CD14-positive monocyte (primary cell): Measurements from ENCODE around the gene CNTN2. TPM values are rescaled to one million over a fixed set of nuclear protein-coding genes. Genes with fewer than 3 reads are reported as not detected.
A peak's percentile ranks its signal among the peaks of the same experiment; 100 is the strongest.

Source experiments
- DNase-seq, 3 donors: peaks; one replicate each; pipeline ENCODE4 v3.0.0-alpha.2; 2011 to 2022
- H2AFZ ChIP-seq: 2 replicates; pipeline ENCODE4 v1.6.0; 2012; ENCODE audit warnings: mild to moderate bottlenecking, low read depth, low read length, inconsistent platforms; ENCODE audit not compliant: insufficient read depth, poor library complexity, severe bottlenecking
- H3K27ac ChIP-seq, 2 donors: 1 replicate in 1 of 2; 2 replicates in 1 of 2; pipeline ENCODE4 v1.5.1; 2012 to 2013; ENCODE audit warnings: low read length in 2 of 2, control low read depth in 1 of 2, inconsistent platforms in 1 of 2, low read depth in 1 of 2, mild to moderate bottlenecking in 1 of 2
- H3K27me3 ChIP-seq, 2 donors: one replicate each; pipeline versions ENCODE4 v1.6.0 to v1.6.1; 2011 to 2013; ENCODE audit warnings: low read length in 2 of 2; ENCODE audit not compliant: control insufficient read depth in 2 of 2, insufficient read depth in 2 of 2
- H3K36me3 ChIP-seq, 2 donors: replicated peaks in 1 of 2; 1 replicate in 1 of 2; 2 replicates in 1 of 2; pipeline versions ENCODE4 v1.5.1 to v1.6.1; 2012 to 2013; ENCODE audit warnings: low read length in 2 of 2, control low read depth in 1 of 2, inconsistent platforms in 1 of 2, mild to moderate bottlenecking in 1 of 2; ENCODE audit not compliant: insufficient read depth in 2 of 2, control insufficient read depth in 1 of 2
- H3K4me1 ChIP-seq, 2 donors: 1 replicate in 1 of 2; 2 replicates in 1 of 2; pipeline versions ENCODE4 v1.5.1 to v1.6.1; 2012 to 2013; ENCODE audit warnings: low read length in 2 of 2, control low read depth in 1 of 2, inconsistent platforms in 1 of 2, mild to moderate bottlenecking in 1 of 2, moderate library complexity in 1 of 2; ENCODE audit not compliant: insufficient read depth in 2 of 2, control insufficient read depth in 1 of 2
- H3K4me2 ChIP-seq: replicated peaks from 2 replicates; pipeline ENCODE3; 2012; ENCODE audit warnings: low read length, moderate library complexity, mild to moderate bottlenecking; ENCODE audit not compliant: poor library complexity, severe bottlenecking; ENCODE audit errors: extremely low read depth
- H3K4me3 ChIP-seq, 3 experiments: fragments of 200-600 bp in 1 of 3; sonication (generic) in 1 of 3; replicated peaks in 1 of 3; 1 replicate in 2 of 3; 2 replicates in 1 of 3; pipeline ENCODE4 v1.5.1; 2011 to 2013; ENCODE audit warnings: low read length in 3 of 3, mild to moderate bottlenecking in 3 of 3, control low read depth in 2 of 3, low read depth in 2 of 3, inconsistent platforms in 1 of 3, moderate library complexity in 1 of 3
- H3K79me2 ChIP-seq: 2 replicates; pipeline ENCODE4 v1.6.0; 2012; ENCODE audit warnings: mild to moderate bottlenecking, control low read depth, inconsistent platforms, low read length, moderate library complexity; ENCODE audit not compliant: insufficient read depth
- H3K9ac ChIP-seq: 2 replicates; pipeline ENCODE4 v1.6.0; 2017; ENCODE audit warnings: low read length, mild to moderate bottlenecking; ENCODE audit not compliant: insufficient read depth, poor library complexity, severe bottlenecking
- H3K9me3 ChIP-seq, 2 donors: replicated peaks in 1 of 2; 1 replicate in 1 of 2; 2 replicates in 1 of 2; pipeline versions ENCODE4 v1.5.1 to v1.6.1; 2012 to 2013; ENCODE audit warnings: low read length in 2 of 2, control low read depth in 1 of 2; ENCODE audit not compliant: control insufficient read depth in 1 of 2, insufficient read depth in 1 of 2
- H4K20me1 ChIP-seq: 2 replicates; pipeline ENCODE4 v1.6.0; 2012; ENCODE audit warnings: mild to moderate bottlenecking, low read length, control low read depth, moderate library complexity; ENCODE audit not compliant: insufficient read depth
- H3K27ac Mint-ChIP-seq, 7 donors: one replicate each; pipeline ENCODE4 v1.8.0; 2020; ENCODE audit warnings: mild to moderate bottlenecking in 7 of 7, mixed read lengths in 7 of 7, moderate library complexity in 6 of 7, inconsistent platforms in 2 of 7
- H3K27me3 Mint-ChIP-seq, 3 donors: one replicate each; pipeline ENCODE4 v1.8.0; 2021 to 2022; ENCODE audit warnings: low read depth in 3 of 3, mild to moderate bottlenecking in 3 of 3, mixed read lengths in 3 of 3, moderate library complexity in 3 of 3, inconsistent platforms in 1 of 3
- H3K36me3 Mint-ChIP-seq, 2 donors: one replicate each; pipeline ENCODE4 v1.8.0; 2020; ENCODE audit warnings: mixed read lengths in 2 of 2, inconsistent platforms in 1 of 2, mild to moderate bottlenecking in 1 of 2
- H3K4me1 Mint-ChIP-seq: one replicate; pipeline ENCODE4 v1.8.0; 2020; ENCODE audit warnings: mild to moderate bottlenecking, mixed read lengths
- H3K4me3 Mint-ChIP-seq, 2 donors: one replicate each; pipeline ENCODE4 v1.8.0; 2020; ENCODE audit warnings: mild to moderate bottlenecking in 2 of 2, mixed read lengths in 2 of 2, moderate library complexity in 1 of 2
- H3K9me3 Mint-ChIP-seq, 7 donors: one replicate each; pipeline ENCODE4 v1.8.0; 2020 to 2022; ENCODE audit warnings: mixed read lengths in 7 of 7, mild to moderate bottlenecking in 6 of 7, moderate library complexity in 6 of 7, inconsistent platforms in 2 of 7
- CTCF ChIP-seq: fragments of 200-600 bp; IDR thresholded peaks from one replicate; pipeline ENCODE4 v1.8.0; 2022; ENCODE audit warnings: antibody characterized with exemption, mild to moderate bottlenecking
- intact Hi-C, 2 donors: fragments of 100-400 bp; cut with micrococcal nuclease; formaldehyde crosslinking; loops; one replicate each; pipeline versions ENCODE4 v1.15.0 to v1.15.1; 2023
- polyA plus RNA-seq, 3 donors: library from polyadenylated mRNA; depleted of rRNA in 1 of 3; unstranded in 2 of 3; stranded (reverse) in 1 of 3; fragments of 300-500 nt in 2 of 3; fragments of >200 nt in 1 of 3; fragmentation: Illumina TruSeq in 2 of 3; gene quantifications; 1 replicate in 2 of 3; 2 replicates in 1 of 3; pipeline ENCODE4 v1.2.3, GENCODE V29; 2012 to 2021

Gene CNTN2
- polyA plus RNA-seq, 3 donors: not detected

GRCh38 chr1:205095422-205095821 lies 52.4 kb downstream of the CNTN2 start:
- no peaks in the 10 kb centered on the region for H3K79me2 ChIP-seq
- H3K4me1 ChIP-seq: no peaks in the 10 kb centered on the region
- no peak overlapping the region for H3K4me3 ChIP-seq
- Mint-ChIP-seq H3K36me3 (peaks cover 91 to 99% of the 10 kb centered on the region in 2 donors), H3K27me3 (no peaks in the 10 kb centered on the region), H3K4me1 (no peaks in the 10 kb centered on the region), H3K9me3 (peaks cover 0 to 1% (median 0%) of the 10 kb centered on the region in 7 donors), H3K27ac (no peak overlapping the region), H3K4me3 (no peak overlapping the region)
- H3K27ac ChIP-seq: no peak overlapping the region
- H3K4me2 ChIP-seq: no peak overlapping the region
- DNase-seq: no peak
- H3K9me3 ChIP-seq: no peaks in the 10 kb centered on the region
- intact Hi-C loops: no loop called here
- no peaks in the 10 kb centered on the region for H4K20me1 ChIP-seq
- H3K36me3 ChIP-seq: peaks cover 92 to 97% of the 10 kb centered on the region in 2 donors
- TF ChIP-seq CTCF: no peak
- no peaks in the 10 kb centered on the region for H3K27me3 ChIP-seq
- no peak overlapping the region for H3K9ac ChIP-seq
- no peak overlapping the region for H2AFZ ChIP-seq

GRCh38 chr1:205098242-205098641 lies 55.2 kb downstream of the CNTN2 start:
- Mint-ChIP-seq H3K4me1 (no peaks in the 10 kb centered on the region), H3K36me3 (peaks cover 90 to 99% of the 10 kb centered on the region in 2 donors), H3K4me3 (no peak overlapping the region), H3K27ac (peak overlapping the region in 1 of 7 donors; percentile 19), H3K9me3 (no peaks in the 10 kb centered on the region), H3K27me3 (no peaks in the 10 kb centered on the region)
- H4K20me1 ChIP-seq: no peaks in the 10 kb centered on the region
- DNase-seq: no peak
- no peak overlapping the region for H3K4me2 ChIP-seq
- no peaks in the 10 kb centered on the region for H3K4me1 ChIP-seq
- H3K4me3 ChIP-seq: no peak overlapping the region
- TF ChIP-seq CTCF: no peak
- intact Hi-C loops: no loop called here
- no peak overlapping the region for H3K9ac ChIP-seq
- no peaks in the 10 kb centered on the region for H3K27me3 ChIP-seq
- H3K9me3 ChIP-seq: no peaks in the 10 kb centered on the region
- H3K79me2 ChIP-seq: no peaks in the 10 kb centered on the region
- peaks cover 93 to 97% of the 10 kb centered on the region in 2 donors for H3K36me3 ChIP-seq
- H2AFZ ChIP-seq: no peak overlapping the region
- no peak overlapping the region for H3K27ac ChIP-seq
